Measurements from ENCODE around the gene TEX35. TPM values are rescaled to one million over a fixed set of nuclear protein-coding genes. Genes with fewer than 3 reads are reported as not detected.
A peak's percentile ranks its signal among the peaks of the same experiment; 100 is the strongest.

Gene TEX35
- total and polyA plus RNA-seq, 4 donors, result not detected

DNA sequence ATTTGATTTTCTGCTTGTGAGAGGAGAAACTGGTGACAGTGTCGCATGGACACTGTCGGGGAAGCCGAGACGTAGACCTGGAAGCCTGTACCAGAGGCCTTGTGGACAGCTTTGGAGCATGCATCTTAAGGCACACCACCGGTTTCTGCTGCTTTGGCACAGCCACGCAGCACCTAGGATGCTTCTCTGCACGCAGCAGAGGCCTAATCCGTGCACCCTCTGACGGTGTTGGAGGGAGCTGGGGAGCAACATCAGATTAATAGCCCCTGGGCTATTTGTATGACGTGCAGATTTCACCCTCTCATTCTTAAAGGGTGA is 30.3 kb downstream of the TEX35 start:
- TF ChIP-seq RXRA (IDR thresholded peaks at IDR 0.05), result no peak
- TF ChIP-seq, protein P1, sequence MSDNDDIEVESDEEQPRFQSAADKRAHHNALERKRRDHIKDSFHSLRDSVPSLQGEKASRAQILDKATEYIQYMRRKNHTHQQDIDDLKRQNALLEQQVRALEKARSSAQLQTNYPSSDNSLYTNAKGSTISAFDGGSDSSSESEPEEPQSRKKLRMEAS (IDR thresholded peaks at IDR 0.05), result no peak
- peak; percentile 3 for TF ChIP-seq SP1 (IDR thresholded peaks at IDR 0.05)
- H3K36me3 ChIP-seq (ENCODE audit: control insufficient read depth in 4 of 4, insufficient read depth in 3 of 4, low read depth in 1 of 4, low read length in 3 of 4), result peaks cover 0 to 4% (median 1%) of the 10 kb centered on the region in 4 donors
- peak overlapping the region; percentile 88 for H3K27ac ChIP-seq (ENCODE audit: low read depth in 1 of 2, low read length in 2 of 2)
- H3K27me3 ChIP-seq (ENCODE audit: control insufficient read depth in 4 of 4, insufficient read depth in 4 of 4, low read length in 3 of 4), result no peaks in the 10 kb centered on the region
- H3K9me3 ChIP-seq (ENCODE audit: control insufficient read depth in 4 of 4, low read length in 3 of 4), result no peaks in the 10 kb centered on the region
- WGBS, result 10% methylated on average over 10 of the region's 10 CpGs
- peak overlapping the region; percentile 76 to 80 (median 77) for H3K4me3 ChIP-seq (ENCODE audit: low read depth in 1 of 3, low read length in 3 of 3)
- peaks cover 2 to 31% (median 10%) of the 10 kb centered on the region in 4 donors for H3K4me1 ChIP-seq (ENCODE audit: control insufficient read depth in 4 of 4, insufficient read depth in 4 of 4, low read length in 3 of 4)
- no peak for DNase-seq (ENCODE audit: low spot score)
- peak overlapping the region; percentile 31 to 76 for H3K9ac ChIP-seq (ENCODE audit: low read depth in 1 of 2, low read length in 2 of 2)

DNA sequence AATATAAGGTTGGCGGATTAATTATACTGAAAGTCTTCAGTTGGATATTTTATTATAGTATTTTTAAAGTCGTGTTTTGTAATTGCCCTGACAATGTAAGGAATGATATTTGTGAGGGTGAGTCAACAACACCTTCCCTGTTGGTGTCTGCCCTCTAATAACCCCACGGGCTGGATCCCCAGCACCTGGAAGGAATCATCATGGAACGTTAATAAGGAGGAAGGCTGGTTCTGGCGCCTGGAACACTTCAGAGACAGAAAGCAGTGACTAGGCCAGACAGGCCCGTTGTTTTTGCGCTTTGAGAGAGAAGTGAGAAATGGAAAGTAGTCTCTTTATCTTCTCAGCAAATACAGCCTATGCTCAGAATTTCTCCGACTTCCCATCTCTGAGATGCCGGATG is 31.6 kb downstream of the TEX35 start:
- no peak overlapping the region for H3K9ac ChIP-seq (ENCODE audit: low read depth in 1 of 2, low read length in 2 of 2)
- H3K27ac ChIP-seq (ENCODE audit: low read depth in 1 of 2, low read length in 2 of 2), result no peak overlapping the region
- H3K36me3 ChIP-seq (ENCODE audit: control insufficient read depth in 4 of 4, insufficient read depth in 3 of 4, low read depth in 1 of 4, low read length in 3 of 4), result peaks cover 0 to 8% (median 1%) of the 10 kb centered on the region in 4 donors
- peaks cover 2 to 31% (median 10%) of the 10 kb centered on the region in 4 donors for H3K4me1 ChIP-seq (ENCODE audit: control insufficient read depth in 4 of 4, insufficient read depth in 4 of 4, low read length in 3 of 4)
- TF ChIP-seq RXRA (IDR thresholded peaks at IDR 0.05) (no peak), GABPA (IDR thresholded peaks at IDR 0.05 in 1 of 2, conservative IDR thresholded peaks at IDR 0.05 in 1 of 2) (no peak), YY1 (IDR thresholded peaks at IDR 0.05) (no peak)
- TF ChIP-seq, protein P2, sequence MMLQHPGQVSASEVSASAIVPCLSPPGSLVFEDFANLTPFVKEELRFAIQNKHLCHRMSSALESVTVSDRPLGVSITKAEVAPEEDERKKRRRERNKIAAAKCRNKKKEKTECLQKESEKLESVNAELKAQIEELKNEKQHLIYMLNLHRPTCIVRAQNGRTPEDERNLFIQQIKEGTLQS (IDR thresholded peaks at IDR 0.05), result no peak
- WGBS, result 81% methylated on average over 9 of the region's 9 CpGs
- DNase-seq (ENCODE audit: low spot score), result no peak
- H3K4me3 ChIP-seq (ENCODE audit: low read depth in 1 of 3, low read length in 3 of 3), result no peak overlapping the region
- no peaks in the 10 kb centered on the region for H3K27me3 ChIP-seq (ENCODE audit: control insufficient read depth in 4 of 4, insufficient read depth in 4 of 4, low read length in 3 of 4)
- H3K9me3 ChIP-seq (ENCODE audit: control insufficient read depth in 4 of 4, low read length in 3 of 4), result no peaks in the 10 kb centered on the region

DNA sequence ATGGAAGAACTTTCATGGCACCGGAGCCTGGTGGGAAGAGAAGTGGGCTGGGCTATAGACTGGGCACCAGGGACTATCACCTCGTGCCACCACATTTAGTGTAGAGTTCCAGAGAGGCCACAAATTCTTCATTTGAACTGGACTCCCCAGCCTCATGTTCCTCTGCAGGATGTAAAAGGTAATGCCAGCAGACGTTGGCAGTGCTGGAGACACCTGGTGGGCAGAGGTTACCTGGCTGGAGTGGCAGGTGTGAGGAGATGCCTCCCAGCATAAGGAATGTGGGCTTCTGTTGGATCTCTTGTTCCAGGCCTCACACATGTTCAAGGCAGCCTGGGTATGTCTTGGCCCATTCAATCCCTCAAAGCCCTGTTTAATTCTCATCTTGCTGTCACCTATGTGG is 35.2 kb downstream of the TEX35 start:
- Histone ChIP-seq H3K9me3 (ENCODE audit: control insufficient read depth in 4 of 4, low read length in 3 of 4) (no peaks in the 10 kb centered on the region), H3K27ac (ENCODE audit: low read depth in 1 of 2, low read length in 2 of 2) (no peak overlapping the region), H3K4me1 (ENCODE audit: control insufficient read depth in 4 of 4, insufficient read depth in 4 of 4, low read length in 3 of 4) (peaks cover 7 to 26% (median 14%) of the 10 kb centered on the region in 4 donors), H3K4me3 (ENCODE audit: low read depth in 1 of 3, low read length in 3 of 3) (no peak overlapping the region), H3K9ac (ENCODE audit: low read depth in 1 of 2, low read length in 2 of 2) (no peak overlapping the region), H3K36me3 (ENCODE audit: control insufficient read depth in 4 of 4, insufficient read depth in 3 of 4, low read depth in 1 of 4, low read length in 3 of 4) (peaks cover 0 to 8% (median 1%) of the 10 kb centered on the region in 4 donors), H3K27me3 (ENCODE audit: control insufficient read depth in 4 of 4, insufficient read depth in 4 of 4, low read length in 3 of 4) (no peaks in the 10 kb centered on the region)
- 82% methylated on average over 3 of the region's 3 CpGs for WGBS
- no peak for DNase-seq (ENCODE audit: low spot score)
- TF ChIP-seq RAD21 (IDR thresholded peaks at IDR 0.05), result no peak
- TF ChIP-seq JUND (IDR thresholded peaks at IDR 0.05), result no peak
- no peak for TF ChIP-seq GABPA (IDR thresholded peaks at IDR 0.05 in 1 of 2, conservative IDR thresholded peaks at IDR 0.05 in 1 of 2)

DNA sequence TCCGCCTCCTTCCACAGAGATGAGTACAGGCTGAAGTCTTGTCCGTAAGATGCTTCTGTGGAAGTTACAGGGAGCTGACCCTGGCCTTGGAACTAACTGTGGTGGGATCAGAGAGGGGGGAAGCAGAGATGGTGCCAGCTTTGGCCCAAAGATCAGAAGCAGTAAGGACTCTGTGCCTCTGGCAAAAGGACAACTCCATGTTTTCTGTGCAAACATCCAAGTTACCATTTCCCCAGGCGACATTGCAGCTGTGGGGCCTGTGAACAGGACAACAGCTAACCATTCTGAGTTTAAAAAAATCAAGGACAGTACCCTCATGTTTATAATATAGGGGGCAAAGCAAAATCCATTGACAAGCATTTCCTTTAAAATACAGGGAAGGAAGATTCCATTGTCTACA is 38.4 kb downstream of the TEX35 start:
- WGBS, result 35% methylated on average over 3 of the region's 3 CpGs
- Histone ChIP-seq H3K27ac (ENCODE audit: low read depth in 1 of 2, low read length in 2 of 2) (peak overlapping the region in 1 of 2 donors; percentile 36), H3K9ac (ENCODE audit: low read depth in 1 of 2, low read length in 2 of 2) (peak overlapping the region in 1 of 2 donors; percentile 30), H3K4me1 (ENCODE audit: control insufficient read depth in 4 of 4, insufficient read depth in 4 of 4, low read length in 3 of 4) (peaks cover 4 to 16% (median 10%) of the 10 kb centered on the region in 4 donors), H3K27me3 (ENCODE audit: control insufficient read depth in 4 of 4, insufficient read depth in 4 of 4, low read length in 3 of 4) (no peaks in the 10 kb centered on the region), H3K9me3 (ENCODE audit: control insufficient read depth in 4 of 4, low read length in 3 of 4) (no peaks in the 10 kb centered on the region), H3K4me3 (ENCODE audit: low read depth in 1 of 3, low read length in 3 of 3) (no peak overlapping the region), H3K36me3 (ENCODE audit: control insufficient read depth in 4 of 4, insufficient read depth in 3 of 4, low read depth in 1 of 4, low read length in 3 of 4) (peaks cover 0 to 8% (median 1%) of the 10 kb centered on the region in 4 donors)
- DNase-seq (ENCODE audit: low spot score), result no peak
- TF ChIP-seq NR2F2 (IDR thresholded peaks at IDR 0.05) (no peak), GABPA (IDR thresholded peaks at IDR 0.05 in 1 of 2, conservative IDR thresholded peaks at IDR 0.05 in 1 of 2) (no peak), HNF4A (conservative IDR thresholded peaks at IDR 0.05) (peak; percentile 43 to 94), HNF4G (IDR thresholded peaks at IDR 0.05) (no peak), SP1 (IDR thresholded peaks at IDR 0.05) (no peak), FOXA1 (IDR thresholded peaks at IDR 0.05) (no peak), RXRA (IDR thresholded peaks at IDR 0.05) (peak in 1 of 2 donors; percentile 73), FOXA2 (IDR thresholded peaks at IDR 0.05) (peak; percentile 37), RAD21 (IDR thresholded peaks at IDR 0.05) (peak; percentile 41 to 44), YY1 (IDR thresholded peaks at IDR 0.05) (peak; percentile 92), JUND (IDR thresholded peaks at IDR 0.05) (peak in 1 of 2 donors; percentile 30), EGR1 (IDR thresholded peaks at IDR 0.05; ENCODE audit: low read depth in 2 of 2) (no peak)
- TF ChIP-seq, protein P2 (IDR thresholded peaks at IDR 0.05), result no peak
- TF ChIP-seq, protein P1 (IDR thresholded peaks at IDR 0.05), result peak; percentile 55
- TF ChIP-seq, protein P3, sequence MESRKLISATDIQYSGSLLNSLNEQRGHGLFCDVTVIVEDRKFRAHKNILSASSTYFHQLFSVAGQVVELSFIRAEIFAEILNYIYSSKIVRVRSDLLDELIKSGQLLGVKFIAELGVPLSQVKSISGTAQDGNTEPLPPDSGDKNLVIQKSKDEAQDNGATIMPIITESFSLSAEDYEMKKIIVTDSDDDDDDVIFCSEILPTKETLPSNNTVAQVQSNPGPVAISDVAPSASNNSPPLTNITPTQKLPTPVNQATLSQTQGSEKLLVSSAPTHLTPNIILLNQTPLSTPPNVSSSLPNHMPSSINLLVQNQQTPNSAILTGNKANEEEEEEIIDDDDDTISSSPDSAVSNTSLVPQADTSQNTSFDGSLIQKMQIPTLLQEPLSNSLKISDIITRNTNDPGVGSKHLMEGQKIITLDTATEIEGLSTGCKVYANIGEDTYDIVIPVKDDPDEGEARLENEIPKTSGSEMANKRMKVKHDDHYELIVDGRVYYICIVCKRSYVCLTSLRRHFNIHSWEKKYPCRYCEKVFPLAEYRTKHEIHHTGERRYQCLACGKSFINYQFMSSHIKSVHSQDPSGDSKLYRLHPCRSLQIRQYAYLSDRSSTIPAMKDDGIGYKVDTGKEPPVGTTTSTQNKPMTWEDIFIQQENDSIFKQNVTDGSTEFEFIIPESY (IDR thresholded peaks at IDR 0.05), result peak; percentile 57
